ENCODE measurements around the gene TBL1X. TPM values are rescaled to one million over a fixed set of nuclear protein-coding genes. Genes with fewer than 3 reads are reported as not detected.

The TBL1X gene
- total and polyA plus RNA-seq, 2 of the 8 experiments (the other 6 are each of a cell fraction or from before 2014, with no cell fraction given) = 13.3 to 25.6 TPM

- TF ChIP-seq TAF1 (IDR thresholded peaks at IDR 0.05; ENCODE audit: low read depth, low read length) = no peak
- TF ChIP-seq TEAD4 (IDR thresholded peaks at IDR 0.05; ENCODE audit: low read depth, low read length) = no peak
These were observed 111.2 kb downstream of the TBL1X start (continued) for GRCh38 chrX:9576059-9576458.

Data from H1 (cell line).